IMR-90 (cell line): Measurements from ENCODE around the gene C21orf58. TPM values are rescaled to one million over a fixed set of nuclear protein-coding genes. Genes with fewer than 3 reads are reported as not detected.

ENCODE experiments used
- ATAC-seq: fragments of 200-7000 bp; cut with Tn5 transposase; 2 replicates; pipeline ENCODE4 v1.9.1; 2020; ENCODE audit warnings: low read depth, mild to moderate bottlenecking, moderate library complexity
- BruUV-seq: library from RNA; stranded (reverse); fragments of 400-500 nt; replicated peaks from 2 replicates; lab custom pipeline; 2021; lab: Mats Ljungman, UMichigan
- CTCF ChIA-PET: fragments of 300-600 bp; formaldehyde crosslinking; extraction: SDS; loops from one replicate; lab custom pipeline; 2021; ENCODE audit warnings: antibody characterized with exemption; lab: Yijun Ruan, JAX
- POLR2A ChIA-PET: fragments of 300-600 bp; sonication (Branson Sonifier 250); formaldehyde crosslinking; loops from one replicate; lab custom pipeline; 2022; ENCODE audit warnings: antibody characterized with exemption; ENCODE audit not compliant: unreplicated experiment; lab: Charles Lee
- DNase-seq: peaks from one replicate; pipeline ENCODE4 v3.0.0; 2013
- H2AFZ ChIP-seq: replicated peaks from 2 replicates; pipeline ENCODE3; 2013; ENCODE audit warnings: low read length, mild to moderate bottlenecking; ENCODE audit not compliant: poor library complexity
- H2AK5ac ChIP-seq: 2 replicates; pipeline ENCODE4 v1.6.1; 2013; ENCODE audit warnings: low read depth, low read length, inconsistent platforms
- H2AK9ac ChIP-seq: replicated peaks from 2 replicates; pipeline ENCODE3; 2013; ENCODE audit warnings: mild to moderate bottlenecking, low read depth, low read length, moderate library complexity; ENCODE audit not compliant: poor library complexity
- H2BK120ac ChIP-seq: 2 replicates; pipeline ENCODE4 v1.6.1; 2013; ENCODE audit warnings: low read depth, low read length, inconsistent platforms
- H2BK15ac ChIP-seq: 3 replicates; pipeline ENCODE4 v1.6.1; 2013; ENCODE audit warnings: low read depth, low read length, inconsistent platforms
- H2BK20ac ChIP-seq: 2 replicates; pipeline ENCODE4 v1.6.1; 2013; ENCODE audit warnings: low read depth, mild to moderate bottlenecking, inconsistent platforms, low read length, moderate library complexity
- H2BK5ac ChIP-seq: 2 replicates; pipeline ENCODE4 v1.6.1; 2013; ENCODE audit warnings: mild to moderate bottlenecking, low read depth, low read length, inconsistent platforms; ENCODE audit not compliant: poor library complexity, severe bottlenecking
- H3K14ac ChIP-seq: replicated peaks from 2 replicates; pipeline ENCODE4 v1.6.1; 2013; ENCODE audit warnings: low read depth, low read length, inconsistent platforms
- H3K18ac ChIP-seq: 2 replicates; pipeline ENCODE4 v1.6.1; 2013; ENCODE audit warnings: low read depth, low read length, control low read depth
- H3K23ac ChIP-seq: 2 replicates; pipeline ENCODE4 v1.6.1; 2013; ENCODE audit warnings: low read depth, low read length, inconsistent platforms
- H3K27ac ChIP-seq: 2 replicates; pipeline ENCODE4 v1.5.1; 2013; ENCODE audit warnings: mild to moderate bottlenecking, control low read depth, low read length; ENCODE audit not compliant: insufficient read depth
- H3K27me3 ChIP-seq: 2 replicates; pipeline ENCODE4 v1.6.1; 2013; ENCODE audit warnings: low read length; ENCODE audit not compliant: control insufficient read depth, insufficient read depth
- H3K36me3 ChIP-seq: 2 replicates; pipeline ENCODE4 v1.6.1; 2013; ENCODE audit warnings: low read length, mixed read lengths; ENCODE audit not compliant: control insufficient read depth, insufficient read depth
- H3K4ac ChIP-seq: 2 replicates; pipeline ENCODE4 v1.6.1; 2013; ENCODE audit warnings: low read depth, low read length, inconsistent platforms
- H3K4me1 ChIP-seq: 2 replicates; pipeline ENCODE4 v1.6.1; 2013; ENCODE audit warnings: low read length, mixed read lengths; ENCODE audit not compliant: control insufficient read depth, insufficient read depth
- H3K4me2 ChIP-seq: 2 replicates; pipeline ENCODE4 v1.6.1; 2013; ENCODE audit warnings: low read depth, mild to moderate bottlenecking, control low read depth, low read length, moderate library complexity
- H3K4me3 ChIP-seq: 2 replicates; pipeline ENCODE4 v1.5.1; 2013; ENCODE audit warnings: low read depth, mild to moderate bottlenecking, control low read depth, low read length, moderate library complexity; ENCODE audit not compliant: insufficient read depth
- H3K56ac ChIP-seq: 2 replicates; pipeline ENCODE4 v1.6.1; 2013; ENCODE audit warnings: low read length, inconsistent platforms; ENCODE audit not compliant: insufficient read depth; ENCODE audit errors: extremely low read depth
- H3K79me1 ChIP-seq, 2 experiments: 2 replicates each; pipeline ENCODE4 v1.6.1; 2013; ENCODE audit warnings: low read length in 2 of 2, inconsistent platforms in 1 of 2, low read depth in 1 of 2
- H3K9ac ChIP-seq: 2 replicates; pipeline ENCODE4 v1.6.1; 2013; ENCODE audit warnings: low read depth, low read length, control low read depth
- H3K9me1 ChIP-seq: 2 replicates; pipeline ENCODE4 v1.6.1; 2013; ENCODE audit warnings: low read length, inconsistent platforms; ENCODE audit not compliant: insufficient read depth
- H3K9me3 ChIP-seq: 2 replicates; pipeline ENCODE4 v1.6.1; 2013; ENCODE audit warnings: low read length; ENCODE audit not compliant: control insufficient read depth, insufficient read depth
- H4K20me1 ChIP-seq: 2 replicates; pipeline ENCODE4 v1.6.1; 2013; ENCODE audit warnings: low read length, inconsistent platforms; ENCODE audit not compliant: insufficient read depth
- H4K5ac ChIP-seq: 2 replicates; pipeline ENCODE4 v1.6.1; 2013; ENCODE audit warnings: mild to moderate bottlenecking, low read depth, low read length, control low read depth
- H4K8ac ChIP-seq, 2 experiments: 2 replicates each; pipeline ENCODE4 v1.6.1; 2013; ENCODE audit warnings: low read depth in 2 of 2, low read length in 2 of 2, control low read depth in 1 of 2, inconsistent platforms in 1 of 2
- H4K91ac ChIP-seq: 2 replicates; pipeline ENCODE4 v1.6.1; 2013; ENCODE audit warnings: low read depth, low read length, inconsistent platforms; ENCODE audit not compliant: insufficient read depth
- BHLHE40 ChIP-seq: fragments of 150-350 bp; IDR thresholded peaks from 2 replicates; pipeline ENCODE4 v1.6.1; 2016; ENCODE audit warnings: mild to moderate bottlenecking, low read depth, low read length
- CEBPB ChIP-seq: IDR thresholded peaks from 2 replicates; pipeline ENCODE4 v1.6.1; 2012; ENCODE audit warnings: low read depth, low read length, improper control_type of control experiment
- CHD1 ChIP-seq: IDR thresholded peaks from 2 replicates; pipeline ENCODE4 v1.6.1; 2012; ENCODE audit warnings: low read depth, low read length, improper control_type of control experiment
- FOS ChIP-seq: fragments of 150-350 bp; IDR thresholded peaks from 2 replicates; pipeline ENCODE4 v1.6.1; 2016; ENCODE audit warnings: low read depth, low read length
- MAFK ChIP-seq: IDR thresholded peaks from 2 replicates; pipeline ENCODE4 v1.6.1; 2012; ENCODE audit warnings: low read depth, low read length, improper control_type of control experiment
- MXI1 ChIP-seq: IDR thresholded peaks from 2 replicates; pipeline ENCODE4 v1.6.1; 2012; ENCODE audit warnings: low read depth, mild to moderate bottlenecking, low read length, moderate library complexity, borderline replicate concordance
- NFE2L2 ChIP-seq: fragments of 150-350 bp; IDR thresholded peaks from 2 replicates; pipeline ENCODE4 v1.6.1; 2016; ENCODE audit warnings: low read depth, mild to moderate bottlenecking, low read length
- POLR2A ChIP-seq: IDR thresholded peaks from 2 replicates; pipeline ENCODE4 v1.6.1; 2012; ENCODE audit warnings: mild to moderate bottlenecking, low read depth, low read length
- RAD21 ChIP-seq: IDR thresholded peaks from 2 replicates; pipeline ENCODE4 v1.6.1; 2012; ENCODE audit warnings: low read length, improper control_type of control experiment
- RCOR1 ChIP-seq: IDR thresholded peaks from 2 replicates; pipeline ENCODE4 v1.6.1; 2012; ENCODE audit warnings: mild to moderate bottlenecking, low read length, improper control_type of control experiment; ENCODE audit not compliant: insufficient replicate concordance
- RFX5 ChIP-seq: IDR thresholded peaks from 2 replicates; pipeline ENCODE4 v1.8.0; 2012; ENCODE audit warnings: low read depth, mild to moderate bottlenecking, low read length, moderate library complexity
- SMC3 ChIP-seq: fragments of 150-350 bp; IDR thresholded peaks from 2 replicates; pipeline ENCODE4 v1.6.1; 2016; ENCODE audit warnings: low read depth, mild to moderate bottlenecking, antibody characterized with exemption, low read length, moderate library complexity
- WGBS, 2 experiments: methylation state at CpG; one replicate each; pipeline versions ENCODE4 v1.1.5 to v1.1.7; 2013; ENCODE audit warnings: missing lambda C conversion rate in 2 of 2; ENCODE audit not compliant: insufficient read length in 1 of 2; ENCODE audit errors: extremely low coverage in 2 of 2; 5-methylcytosine and 5-hydroxymethylcytosine counted together
- dilution Hi-C: fragments of 300-500 bp; cut with HindIII; formaldehyde crosslinking; loops from one replicate; pipeline ENCODE4 v1.14.3; 2018; ENCODE audit warnings: low sequenced_read_pairs; ENCODE audit not compliant: unreplicated experiment
- in situ Hi-C: fragments of 300-500 bp; cut with MboI; formaldehyde crosslinking; loops from 3 replicates; pipeline ENCODE4 v1.14.3; 2019; ENCODE audit warnings: low sequenced_read_pairs, inconsistent platforms, mixed read lengths
- intact Hi-C: fragments of 100-400 bp; cut with micrococcal nuclease; formaldehyde crosslinking; loops from 2 replicates; pipeline ENCODE4 v1.10.0; 2022
- polyA plus RNA-seq, 3 experiments: library from polyadenylated mRNA; depleted of rRNA; stranded (reverse); fragments of >200 nt; gene quantifications; 2 replicates each; pipeline ENCODE4 v1.2.3, GENCODE V29; 2012; ENCODE audit warnings: low replicate concordance in 1 of 3
- total RNA-seq: library from RNA; depleted of rRNA; stranded (reverse); fragments of >200 nt; gene quantifications from 2 replicates; pipeline ENCODE4 v1.2.3, GENCODE V29; 2012
- TF ChIP-seq, protein P1 (sequence below): fragments of 150-350 bp; IDR thresholded peaks from 2 replicates; pipeline ENCODE4 v1.6.1; 2016; ENCODE audit warnings: low read depth, mild to moderate bottlenecking, low read length, moderate library complexity, borderline replicate concordance
- TF ChIP-seq, protein P2 (sequence below): conservative IDR thresholded peaks from 2 replicates; pipeline ENCODE4 v1.5.1; 2012; ENCODE audit warnings: mild to moderate bottlenecking, low read depth, low read length, improper control_type of control experiment
- TF ChIP-seq, protein P3 (sequence below): fragments of 150-350 bp; IDR thresholded peaks from 2 replicates; pipeline ENCODE4 v1.6.1; 2017; ENCODE audit warnings: mild to moderate bottlenecking, antibody characterized with exemption, low read length, low read depth

Gene C21orf58
- total and polyA plus RNA-seq, 2 of the 4 experiments (the other 2 are of a cell fraction), result 2.7 to 6.2 TPM

DNA sequence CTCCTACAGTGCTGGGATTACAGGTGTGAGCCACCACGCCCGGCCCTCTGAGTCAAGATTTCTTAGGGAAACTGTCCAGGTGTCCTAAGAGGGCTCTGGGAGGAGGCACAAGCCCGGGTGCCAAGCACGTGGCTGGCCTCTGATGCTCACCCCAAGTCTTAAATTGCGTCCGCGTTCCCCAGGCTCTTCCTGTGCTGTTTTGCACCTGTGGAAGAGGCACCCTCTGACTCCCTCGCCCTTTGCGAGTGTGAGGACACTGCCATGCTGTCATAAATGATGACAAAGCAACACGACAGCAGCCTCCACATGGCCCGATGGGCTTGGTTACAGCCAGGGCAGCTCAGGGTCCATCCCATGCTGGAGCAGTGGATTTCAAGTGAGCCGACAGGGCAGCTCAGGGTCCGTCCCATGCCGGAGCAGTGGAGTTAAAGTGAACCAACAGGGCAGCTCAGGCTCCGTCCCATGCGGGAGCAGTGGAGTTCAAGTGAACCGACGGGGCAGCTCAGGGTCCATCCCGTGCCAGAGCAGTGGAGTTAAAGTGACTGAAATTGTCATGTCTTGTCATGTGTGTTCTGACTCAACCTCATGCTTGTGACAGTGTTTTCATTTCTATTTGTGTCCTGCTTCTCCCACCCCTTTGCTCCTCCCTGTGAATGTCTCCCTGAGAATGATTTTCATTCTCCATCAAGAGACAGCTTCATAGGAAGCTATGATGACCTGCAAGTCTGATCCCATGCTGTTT lies 34.2 kb upstream of the C21orf58 start:
- H3K9ac ChIP-seq, result no peak overlapping the region
- H3K18ac ChIP-seq, result no peak overlapping the region
- H4K5ac ChIP-seq, result no peak overlapping the region
- H2AK5ac ChIP-seq, result no peak overlapping the region
- H4K91ac ChIP-seq, result no peak overlapping the region
- H3K79me1 ChIP-seq, result peaks cover 2 to 6% of the 10 kb centered on the region in 2 experiments; a peak in 3 of 4 replicates
- no peak overlapping the region for H3K27ac ChIP-seq
- H3K4me1 ChIP-seq, result no peaks in the 10 kb centered on the region
- H3K4me3 ChIP-seq, result no peak overlapping the region
- H3K56ac ChIP-seq, result no peak overlapping the region
- no peak overlapping the region for H3K4ac ChIP-seq
- no peaks in the 10 kb centered on the region; the same call in 1 of the 2 replicates for H3K9me1 ChIP-seq
- no peaks in the 10 kb centered on the region for H3K27me3 ChIP-seq
- in situ Hi-C loops (no loop called here), intact Hi-C loops (no loop called here), dilution Hi-C loops (no loop called here)
- H2BK15ac ChIP-seq, result no peak overlapping the region
- H2AK9ac ChIP-seq, result no peak overlapping the region
- CTCF ChIA-PET, result interaction anchor here (0.6 kb wide), 1 partner anchor 215 kb away, joined by 5 read pairs; no protein-coding TSS in a partner anchor
- no peak overlapping the region for H3K4me2 ChIP-seq
- no peak overlapping the region for H2BK20ac ChIP-seq
- DNase-seq, result no peak
- no peak overlapping the region for H3K23ac ChIP-seq
- WGBS, 2 experiments, result 93% methylated on average over 13 of the region's 19 CpGs; no CpG with 5 or more reads in 1 of the 2 experiments
- H3K9me3 ChIP-seq, result no peaks in the 10 kb centered on the region
- no peak for ATAC-seq
- H2AFZ ChIP-seq, result no peak overlapping the region
- H2BK120ac ChIP-seq, result no peak overlapping the region
- no peak overlapping the region for H2BK5ac ChIP-seq
- peaks cover 69% of the 10 kb centered on the region for H3K36me3 ChIP-seq
- no peak overlapping the region for H4K8ac ChIP-seq
- no peak overlapping the region for H3K14ac ChIP-seq
- no TSS peak for BruUV-seq
- no peaks in the 10 kb centered on the region; the same call in 1 of the 2 replicates for H4K20me1 ChIP-seq
- POLR2A ChIA-PET, result no interaction called here
- TF ChIP-seq FOS, result no peak
- TF ChIP-seq BHLHE40, result no peak
- TF ChIP-seq RCOR1, result no peak
- TF ChIP-seq POLR2A, result no peak
- TF ChIP-seq, protein P1, sequence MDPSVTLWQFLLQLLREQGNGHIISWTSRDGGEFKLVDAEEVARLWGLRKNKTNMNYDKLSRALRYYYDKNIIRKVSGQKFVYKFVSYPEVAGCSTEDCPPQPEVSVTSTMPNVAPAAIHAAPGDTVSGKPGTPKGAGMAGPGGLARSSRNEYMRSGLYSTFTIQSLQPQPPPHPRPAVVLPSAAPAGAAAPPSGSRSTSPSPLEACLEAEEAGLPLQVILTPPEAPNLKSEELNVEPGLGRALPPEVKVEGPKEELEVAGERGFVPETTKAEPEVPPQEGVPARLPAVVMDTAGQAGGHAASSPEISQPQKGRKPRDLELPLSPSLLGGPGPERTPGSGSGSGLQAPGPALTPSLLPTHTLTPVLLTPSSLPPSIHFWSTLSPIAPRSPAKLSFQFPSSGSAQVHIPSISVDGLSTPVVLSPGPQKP, result no peak
- TF ChIP-seq, protein P2, sequence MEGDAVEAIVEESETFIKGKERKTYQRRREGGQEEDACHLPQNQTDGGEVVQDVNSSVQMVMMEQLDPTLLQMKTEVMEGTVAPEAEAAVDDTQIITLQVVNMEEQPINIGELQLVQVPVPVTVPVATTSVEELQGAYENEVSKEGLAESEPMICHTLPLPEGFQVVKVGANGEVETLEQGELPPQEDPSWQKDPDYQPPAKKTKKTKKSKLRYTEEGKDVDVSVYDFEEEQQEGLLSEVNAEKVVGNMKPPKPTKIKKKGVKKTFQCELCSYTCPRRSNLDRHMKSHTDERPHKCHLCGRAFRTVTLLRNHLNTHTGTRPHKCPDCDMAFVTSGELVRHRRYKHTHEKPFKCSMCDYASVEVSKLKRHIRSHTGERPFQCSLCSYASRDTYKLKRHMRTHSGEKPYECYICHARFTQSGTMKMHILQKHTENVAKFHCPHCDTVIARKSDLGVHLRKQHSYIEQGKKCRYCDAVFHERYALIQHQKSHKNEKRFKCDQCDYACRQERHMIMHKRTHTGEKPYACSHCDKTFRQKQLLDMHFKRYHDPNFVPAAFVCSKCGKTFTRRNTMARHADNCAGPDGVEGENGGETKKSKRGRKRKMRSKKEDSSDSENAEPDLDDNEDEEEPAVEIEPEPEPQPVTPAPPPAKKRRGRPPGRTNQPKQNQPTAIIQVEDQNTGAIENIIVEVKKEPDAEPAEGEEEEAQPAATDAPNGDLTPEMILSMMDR, result no peak
- TF ChIP-seq CHD1, result no peak
- TF ChIP-seq RAD21, result no peak
- TF ChIP-seq SMC3, result no peak
- no peak for TF ChIP-seq MXI1
- no peak for TF ChIP-seq CEBPB
- TF ChIP-seq, protein P3, sequence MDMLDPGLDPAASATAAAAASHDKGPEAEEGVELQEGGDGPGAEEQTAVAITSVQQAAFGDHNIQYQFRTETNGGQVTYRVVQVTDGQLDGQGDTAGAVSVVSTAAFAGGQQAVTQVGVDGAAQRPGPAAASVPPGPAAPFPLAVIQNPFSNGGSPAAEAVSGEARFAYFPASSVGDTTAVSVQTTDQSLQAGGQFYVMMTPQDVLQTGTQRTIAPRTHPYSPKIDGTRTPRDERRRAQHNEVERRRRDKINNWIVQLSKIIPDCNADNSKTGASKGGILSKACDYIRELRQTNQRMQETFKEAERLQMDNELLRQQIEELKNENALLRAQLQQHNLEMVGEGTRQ, result no peak
- no peak for TF ChIP-seq MAFK
- no peak for TF ChIP-seq NFE2L2
- no peak for TF ChIP-seq RFX5
